ENCODE results near the gene LDLRAD4.

LDLRAD4 gene

DNA sequence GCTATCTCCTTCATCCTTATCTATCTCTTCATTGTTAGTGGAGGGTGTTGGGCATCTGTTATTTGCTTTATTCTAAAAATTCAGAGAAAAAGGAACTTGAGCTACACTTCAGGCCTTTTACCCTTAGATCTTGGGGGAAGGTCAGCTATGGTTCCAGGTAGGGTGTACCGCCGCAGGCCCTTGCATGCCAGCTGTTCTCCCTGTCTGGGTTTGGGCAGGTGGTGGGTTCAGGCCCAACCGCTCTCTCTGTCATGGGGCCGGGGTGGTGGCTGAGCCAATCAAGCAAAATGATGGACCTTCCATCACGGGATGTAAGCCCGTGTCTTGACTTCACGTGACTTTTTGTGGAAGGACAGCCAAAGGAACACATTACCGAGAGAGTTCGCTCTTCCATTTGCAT is 231.1 kb downstream of the LDLRAD4 start:
- DNase-seq (ENCODE audit: low read depth) = no peak

DNA sequence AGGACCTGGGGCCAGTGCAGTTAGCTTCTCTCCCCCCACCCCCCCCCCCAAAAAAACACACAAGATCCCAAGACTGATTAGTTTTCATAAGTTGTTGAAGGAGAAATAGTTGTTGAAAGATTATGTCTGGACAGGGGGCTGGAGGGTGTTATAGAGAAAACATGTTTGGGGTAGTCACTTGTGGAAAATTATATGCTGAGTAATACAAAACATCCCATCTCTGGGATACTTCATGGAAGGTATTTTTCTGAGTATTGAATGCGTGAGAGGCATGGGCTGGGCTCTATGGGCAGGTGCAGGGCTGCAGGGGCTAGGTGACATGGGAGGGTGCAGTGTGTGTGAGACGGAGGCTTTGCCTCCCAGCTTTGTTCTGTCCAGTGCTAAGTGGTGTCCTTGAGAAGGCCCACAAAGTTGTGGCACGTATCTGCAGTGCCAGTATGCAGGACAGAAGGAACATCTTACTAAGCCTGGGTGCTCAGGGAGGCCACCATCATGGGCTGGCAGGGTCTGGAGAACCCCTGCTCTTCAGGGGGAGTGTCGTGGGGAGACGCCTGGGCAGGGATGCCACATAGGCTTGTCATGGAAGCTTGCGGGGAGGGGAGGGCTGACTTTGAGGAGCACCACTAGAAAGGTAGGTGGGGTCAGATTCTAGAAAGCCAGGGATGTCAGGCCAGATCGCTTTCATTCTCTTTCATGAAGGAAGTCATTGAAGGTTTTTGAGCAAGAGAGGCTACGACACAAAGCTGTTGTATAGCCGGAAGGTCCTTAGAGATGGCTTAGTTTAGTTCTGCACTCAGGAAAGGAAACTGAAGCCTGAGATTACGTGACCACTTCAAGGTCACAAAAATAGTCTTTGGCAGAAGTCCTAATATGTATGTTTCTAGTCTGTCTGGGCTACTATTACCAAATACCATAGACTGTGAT is 232.0 kb downstream of the LDLRAD4 start:
- no peak for DNase-seq (ENCODE audit: low read depth)

DNA sequence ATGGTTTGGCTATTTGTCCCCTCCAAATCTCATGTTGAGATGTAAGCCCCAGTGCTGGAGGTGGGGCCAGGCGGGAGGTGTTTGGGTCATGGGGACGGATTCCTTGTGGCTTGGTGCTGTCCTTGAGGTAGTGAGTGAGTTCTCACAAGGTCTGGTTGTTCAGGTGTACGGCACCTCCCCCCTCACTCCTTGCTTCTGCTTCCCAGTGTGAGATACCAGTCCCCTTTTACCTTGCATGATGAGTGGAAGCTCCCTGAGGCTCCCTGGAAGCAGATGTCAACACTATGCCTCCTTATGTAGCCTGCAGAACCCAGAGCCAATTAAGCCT is 232.6 kb downstream of the LDLRAD4 start:
- no peak for DNase-seq (ENCODE audit: low read depth)

DNA sequence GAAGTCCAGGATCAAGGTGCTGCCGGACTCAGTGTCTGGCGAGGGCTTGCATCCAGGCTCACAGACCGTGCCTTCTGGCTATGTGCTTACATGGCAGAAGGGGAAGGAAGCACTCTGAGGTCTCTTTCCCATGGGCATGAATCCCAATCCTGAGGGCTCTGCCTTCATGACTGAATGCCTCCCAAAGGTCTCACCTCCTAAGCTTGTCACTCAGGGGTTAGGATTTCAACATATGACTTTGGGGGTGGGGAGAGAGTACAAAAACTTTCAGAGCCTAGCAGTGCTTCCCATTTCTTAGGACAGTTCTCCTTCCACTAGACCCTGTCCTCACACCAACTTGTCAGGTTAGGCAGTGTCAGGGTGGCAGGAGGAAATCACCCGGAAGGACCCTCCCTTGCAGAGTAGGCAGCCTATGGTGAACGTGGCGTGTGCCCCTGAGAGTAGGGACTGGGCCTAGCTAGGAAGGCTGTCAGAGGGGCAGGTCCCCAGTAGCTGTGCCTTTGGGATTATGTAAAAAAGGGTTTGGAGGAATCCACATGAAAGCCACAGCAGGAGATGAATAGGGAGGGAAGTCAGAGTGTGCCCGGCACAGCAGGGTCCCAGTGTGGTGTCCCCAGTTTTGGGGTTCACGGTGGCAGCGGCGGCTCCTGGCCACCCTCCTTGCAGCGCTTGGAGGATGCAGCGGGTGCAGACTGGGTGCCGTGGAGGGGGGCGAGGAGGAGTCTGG is 233.3 kb downstream of the LDLRAD4 start:
- no peak for DNase-seq (ENCODE audit: low read depth)

DNA sequence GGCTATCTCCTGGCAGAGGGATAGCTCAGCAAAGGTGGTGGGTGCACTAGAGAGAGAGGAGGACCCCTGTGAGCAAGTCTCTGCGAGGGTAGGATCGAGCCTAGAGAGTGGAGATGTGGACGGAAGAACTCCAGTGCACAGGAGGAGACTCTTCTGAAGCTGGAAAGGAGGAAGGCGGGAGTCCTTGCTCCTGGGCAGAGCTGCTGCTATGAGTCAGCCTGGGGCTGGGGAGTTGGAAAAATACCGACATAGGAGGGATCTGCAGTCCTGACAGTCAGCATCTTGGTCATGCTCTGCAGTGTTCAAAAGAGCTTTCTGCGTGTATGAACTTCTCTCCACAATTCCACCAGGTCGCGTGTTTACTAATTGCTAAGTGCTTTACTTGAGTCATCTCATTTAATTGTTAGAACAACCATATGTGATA is 233.8 kb downstream of the LDLRAD4 start:
- DNase-seq (ENCODE audit: low read depth) = peak; percentile 56

DNA sequence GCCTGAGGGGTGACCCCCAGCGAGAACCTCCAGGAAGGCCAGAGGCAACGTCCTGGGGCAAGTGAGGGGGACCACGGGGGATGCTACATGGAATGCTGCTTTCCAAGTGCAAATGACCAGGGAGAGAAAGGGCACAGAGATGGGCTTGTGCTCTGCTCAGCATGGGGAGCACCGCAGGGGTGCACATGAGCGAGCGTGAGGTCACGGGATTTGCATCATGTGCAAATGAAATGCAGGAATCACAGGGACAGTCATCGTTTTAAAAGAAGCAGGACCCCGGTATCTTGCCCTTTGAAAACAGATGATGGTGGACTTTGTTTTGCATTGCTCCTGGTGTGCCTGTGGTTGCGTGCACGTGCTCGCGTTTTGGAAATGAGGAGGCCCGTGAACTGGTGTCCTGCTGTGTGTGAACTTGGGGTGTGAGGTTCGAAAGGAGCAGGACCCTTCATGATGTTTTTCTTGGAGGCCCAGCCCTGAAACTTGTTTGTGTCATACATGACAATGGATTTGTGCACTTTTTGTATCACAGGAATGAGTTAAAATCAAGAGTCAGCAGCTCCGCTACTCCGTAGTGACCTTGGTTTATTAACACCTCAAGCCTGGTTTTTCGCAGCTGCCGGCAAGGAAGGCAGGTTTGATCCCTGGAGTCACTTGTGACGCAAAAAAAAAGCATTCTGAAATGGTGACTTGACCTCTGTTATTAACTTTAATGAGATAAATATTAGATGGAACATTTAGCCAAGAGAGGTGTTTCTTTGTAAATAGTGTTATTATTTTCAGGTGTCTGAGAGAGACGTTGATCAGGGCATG is 234.5 kb downstream of the LDLRAD4 start:
- no peak for DNase-seq (ENCODE audit: low read depth)

DNA sequence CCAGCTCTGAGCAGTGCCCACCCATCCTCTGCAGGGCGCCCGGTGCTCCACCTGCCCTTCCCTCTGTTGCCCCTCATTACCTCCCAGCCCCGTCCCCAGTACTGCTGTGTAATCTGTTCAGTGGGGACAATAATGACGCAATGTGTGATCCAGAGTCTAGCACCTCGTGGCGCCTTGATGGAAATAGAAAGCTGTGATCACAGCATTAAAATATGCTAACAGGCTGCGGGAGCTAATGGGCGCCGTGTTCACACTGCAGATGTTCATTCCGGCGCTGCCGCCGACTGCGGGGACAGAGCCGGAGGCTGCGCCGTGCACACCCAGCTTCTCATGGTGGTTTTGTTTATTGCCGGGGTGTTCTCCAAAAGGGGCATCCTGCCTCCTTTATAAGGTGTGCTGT is 235.2 kb downstream of the LDLRAD4 start:
- peak; percentile 9 for DNase-seq (ENCODE audit: low read depth)

DNA sequence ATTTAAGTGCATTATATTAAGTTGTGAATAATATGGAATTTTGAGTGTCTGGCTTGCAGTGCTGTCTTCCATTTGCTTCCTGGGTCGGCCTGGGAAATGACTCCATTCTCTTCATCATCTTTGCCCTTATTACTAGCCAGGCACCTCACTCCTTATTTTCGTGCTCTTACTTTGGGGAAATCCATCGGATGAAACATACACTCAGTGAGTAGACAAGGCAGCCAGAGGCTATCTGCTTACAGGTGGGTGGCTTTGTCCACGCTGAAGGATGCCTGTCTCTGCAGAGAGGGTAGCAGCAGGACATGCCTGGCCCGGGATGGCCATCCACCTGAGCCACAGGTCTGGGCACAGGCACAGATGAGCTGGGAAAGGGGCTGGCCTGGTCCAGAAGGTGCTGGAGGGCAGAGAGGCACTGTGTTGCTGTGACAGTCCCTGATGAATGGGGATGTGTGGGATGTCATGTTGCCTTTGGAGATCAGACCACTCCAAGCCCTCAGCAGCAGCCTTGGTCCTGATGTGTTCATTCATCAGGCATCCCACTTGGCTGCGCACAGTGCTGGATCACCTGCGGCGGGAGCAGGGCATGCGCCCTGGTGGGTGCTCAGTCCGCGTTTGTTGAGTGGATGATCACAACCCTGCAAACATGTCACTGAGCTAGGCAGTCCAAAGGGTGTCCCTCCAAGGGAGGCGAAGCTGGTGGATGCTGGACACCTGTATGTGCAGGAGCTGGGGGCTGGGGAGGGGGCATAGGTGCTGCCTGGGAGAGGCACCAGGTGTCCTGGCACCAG is 236.0 kb downstream of the LDLRAD4 start:
- DNase-seq (ENCODE audit: low read depth) = no peak

DNA sequence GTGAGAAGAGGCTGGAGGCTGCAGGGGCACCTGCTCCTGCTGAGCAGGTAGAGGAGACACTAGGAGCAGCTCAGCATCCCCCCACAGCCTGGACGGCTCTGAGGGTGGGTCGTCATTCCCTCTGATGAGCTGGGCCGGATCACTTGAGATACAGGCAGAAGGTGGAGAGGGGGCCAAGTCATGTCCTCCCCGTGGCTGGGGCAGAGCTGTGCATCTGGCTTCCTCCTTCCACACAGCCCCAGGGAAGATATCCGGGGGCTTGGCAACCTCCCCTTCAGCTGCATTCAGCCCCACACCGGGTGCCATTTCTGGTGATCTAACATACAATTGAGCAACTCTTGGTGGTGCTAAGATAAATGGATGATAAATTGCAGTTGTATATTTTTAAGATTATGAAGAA is 236.9 kb downstream of the LDLRAD4 start:
- DNase-seq (ENCODE audit: low read depth) = no peak

DNA sequence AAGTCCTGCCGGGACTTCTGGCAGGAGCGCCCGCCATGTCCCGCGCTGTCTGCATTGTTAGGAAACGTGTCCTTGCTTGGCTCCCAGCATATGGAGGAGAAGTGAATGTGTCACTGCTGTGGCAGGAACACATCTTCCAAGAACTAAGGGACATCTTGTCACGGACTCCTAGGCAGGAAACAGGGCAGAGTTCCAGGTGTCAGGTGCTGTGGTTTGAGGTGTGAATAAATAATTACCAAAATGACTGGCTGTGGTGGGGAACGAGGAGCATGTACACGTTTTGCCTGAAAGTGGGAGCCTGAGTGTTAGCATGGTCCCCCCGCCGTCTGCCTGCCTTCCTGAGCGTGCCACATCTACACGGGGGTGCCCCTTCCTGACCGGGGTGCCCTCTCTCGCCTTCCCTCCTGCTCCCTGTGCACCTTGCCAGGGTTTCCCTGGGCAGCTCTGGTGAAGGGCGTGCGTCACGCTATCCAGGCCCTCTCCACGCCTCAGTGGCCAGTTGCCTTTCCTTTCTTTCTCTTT is 237.5 kb downstream of the LDLRAD4 start:
- DNase-seq (ENCODE audit: low read depth) = no peak

DNA sequence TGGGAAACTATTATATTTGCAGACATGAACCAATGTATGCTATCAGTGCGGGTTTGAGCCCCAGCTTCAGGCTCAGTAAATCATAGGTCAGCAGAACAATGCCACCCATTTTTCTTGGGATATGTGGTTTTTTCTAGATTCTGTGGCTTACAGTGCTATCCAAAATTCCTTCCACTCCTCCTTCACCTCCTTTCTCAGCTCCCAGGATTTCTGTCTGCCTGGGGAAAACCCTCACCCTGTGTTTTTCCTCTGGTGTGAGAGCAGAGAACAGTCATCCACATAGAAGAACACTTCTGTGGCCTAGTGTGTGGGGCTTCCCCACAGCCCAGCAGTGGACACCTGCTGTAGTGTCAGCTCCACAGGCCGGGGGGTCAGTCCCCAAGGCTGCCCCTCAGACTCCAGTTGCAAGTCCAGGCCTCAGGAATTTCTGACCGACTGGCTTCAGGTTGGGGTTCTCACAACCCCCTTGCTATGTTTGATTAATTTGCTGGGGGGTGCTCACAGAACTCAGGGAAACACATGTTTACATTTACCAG is 238.2 kb downstream of the LDLRAD4 start:
- no peak for DNase-seq (ENCODE audit: low read depth)

DNA sequence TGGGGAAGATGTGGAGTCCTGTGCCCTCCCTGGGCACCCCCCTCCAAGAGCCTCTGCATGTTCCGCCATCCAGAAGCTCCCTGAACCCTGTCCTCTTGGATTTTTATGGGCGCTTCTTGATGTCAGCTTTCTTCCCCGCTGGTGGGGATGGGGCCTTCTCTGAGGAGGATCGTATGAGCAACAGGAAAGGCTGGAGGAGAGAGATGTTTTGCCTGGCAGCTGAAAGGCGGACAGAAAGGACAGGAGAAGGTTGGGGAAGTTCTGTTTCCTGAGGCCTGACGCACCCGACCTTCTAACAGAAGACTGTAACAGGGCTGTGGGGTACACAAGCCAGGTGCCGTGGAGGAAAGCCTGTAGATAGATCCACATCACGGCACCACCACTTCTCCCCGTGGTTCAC is 238.8 kb downstream of the LDLRAD4 start:
- DNase-seq (ENCODE audit: low read depth) = no peak

DNA sequence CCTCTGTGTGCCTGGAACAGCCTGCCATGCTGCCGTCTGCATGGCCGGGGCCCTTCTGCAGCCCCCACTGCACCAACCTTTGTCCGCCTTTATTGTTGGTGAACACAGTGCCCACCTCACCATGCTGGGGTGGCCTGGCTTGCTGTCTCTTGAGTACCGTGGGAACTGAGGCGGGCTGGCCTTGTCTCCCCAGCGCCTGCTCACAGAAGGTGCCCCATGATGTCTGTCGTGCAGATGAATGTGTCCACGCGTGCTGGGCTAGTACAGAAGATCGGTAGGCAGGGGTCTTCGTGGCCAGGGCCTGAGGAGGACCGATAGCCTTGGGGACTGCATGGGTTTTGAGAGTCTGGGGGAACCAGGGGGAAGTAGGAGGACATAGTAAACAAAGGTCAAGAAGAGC is 242.4 kb downstream of the LDLRAD4 start:
- DNase-seq (ENCODE audit: low read depth) = no peak

DNA sequence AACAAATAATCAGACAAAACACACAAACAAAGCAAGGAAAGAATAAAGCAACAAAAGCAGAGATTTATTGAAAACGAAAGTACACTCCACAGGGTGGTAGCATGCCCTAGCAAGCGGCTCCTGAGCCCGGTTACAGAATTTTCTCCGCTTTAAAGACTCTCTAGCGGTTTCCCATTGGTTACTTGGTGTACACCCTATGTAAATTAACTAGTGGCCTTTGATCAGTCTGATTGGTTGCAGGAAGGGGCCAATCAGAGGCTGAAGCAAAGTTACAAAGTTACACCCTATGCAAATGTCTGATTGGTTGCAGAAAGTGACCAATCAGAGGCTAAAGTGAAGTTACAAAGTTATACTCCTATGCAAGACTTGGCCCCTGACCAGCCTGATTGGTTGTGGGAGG is 242.9 kb downstream of the LDLRAD4 start:
- DNase-seq (ENCODE audit: low read depth) = no peak

DNA sequence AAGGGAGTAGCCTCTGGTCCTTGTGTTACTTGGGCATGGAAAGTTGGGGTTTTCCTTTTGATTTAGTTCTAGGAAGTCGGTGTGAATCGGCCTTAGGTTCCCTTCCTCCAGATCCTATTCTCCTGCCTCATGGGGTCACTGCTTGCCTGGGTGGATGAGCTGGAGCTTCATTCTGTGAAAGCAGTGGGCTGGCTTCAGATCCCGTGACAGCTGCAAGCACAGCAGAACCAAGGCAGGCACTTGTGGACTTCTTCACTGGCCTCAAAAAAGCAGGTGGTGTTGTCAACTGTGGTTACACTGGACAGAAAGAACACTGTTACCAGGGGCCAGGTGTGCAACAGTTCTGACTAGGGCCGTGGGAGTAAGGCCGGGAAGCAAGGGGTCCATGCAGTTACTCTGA is 243.4 kb downstream of the LDLRAD4 start:
- DNase-seq (ENCODE audit: low read depth) = no peak

DNA sequence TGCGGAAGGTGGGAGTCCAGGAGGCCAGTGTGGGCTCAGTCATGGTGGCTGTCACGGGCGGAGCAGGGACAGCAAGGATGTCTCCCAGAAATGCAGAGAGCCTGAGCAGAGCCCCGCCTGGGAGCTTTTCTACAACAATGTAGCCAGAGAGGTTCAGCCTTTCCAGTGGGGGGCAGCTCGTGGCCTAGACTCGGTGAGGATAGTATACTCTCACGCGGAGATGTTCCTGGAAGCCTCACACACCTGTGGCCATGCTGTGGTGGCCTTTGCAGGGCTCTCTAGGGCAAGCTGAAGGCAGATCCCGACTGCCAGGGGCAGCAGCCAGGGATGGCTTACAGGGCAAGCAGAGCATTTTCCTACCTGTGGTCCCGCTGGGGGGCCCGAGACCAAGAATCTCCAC is 244.1 kb downstream of the LDLRAD4 start:
- DNase-seq (ENCODE audit: low read depth) = no peak

DNA sequence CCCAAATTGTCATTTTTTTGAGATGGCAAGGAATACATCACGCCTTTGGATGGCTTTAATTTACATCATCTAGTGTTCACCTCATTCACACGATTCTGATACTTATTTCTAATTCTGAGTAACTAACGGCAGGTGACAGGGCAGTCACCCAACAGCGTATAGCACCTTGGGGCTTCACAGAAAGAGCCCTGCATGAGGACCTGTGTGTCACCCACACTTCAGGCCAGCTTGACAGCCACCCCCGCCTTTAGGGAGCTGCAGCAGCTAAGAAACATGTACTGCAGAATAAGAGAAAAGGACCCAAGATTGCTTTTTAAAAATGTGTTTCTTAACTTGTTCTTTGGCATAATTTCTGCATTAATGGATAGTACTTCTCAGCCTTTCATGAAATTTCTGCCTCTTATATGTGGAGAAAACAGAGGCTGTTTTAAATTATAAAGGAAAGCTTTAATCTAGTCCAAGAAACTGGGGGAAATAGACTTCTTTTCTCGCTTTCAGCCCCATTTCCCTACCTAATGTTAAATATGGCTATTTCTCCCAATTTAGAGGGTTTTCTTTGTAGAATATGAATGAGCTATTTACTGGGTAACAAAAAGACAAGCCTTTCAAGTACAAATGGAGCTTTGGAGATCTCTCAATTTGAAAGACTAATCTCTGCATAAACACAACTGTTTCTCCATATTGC is 245.1 kb downstream of the LDLRAD4 start:
- no peak for DNase-seq (ENCODE audit: low read depth)

DNA sequence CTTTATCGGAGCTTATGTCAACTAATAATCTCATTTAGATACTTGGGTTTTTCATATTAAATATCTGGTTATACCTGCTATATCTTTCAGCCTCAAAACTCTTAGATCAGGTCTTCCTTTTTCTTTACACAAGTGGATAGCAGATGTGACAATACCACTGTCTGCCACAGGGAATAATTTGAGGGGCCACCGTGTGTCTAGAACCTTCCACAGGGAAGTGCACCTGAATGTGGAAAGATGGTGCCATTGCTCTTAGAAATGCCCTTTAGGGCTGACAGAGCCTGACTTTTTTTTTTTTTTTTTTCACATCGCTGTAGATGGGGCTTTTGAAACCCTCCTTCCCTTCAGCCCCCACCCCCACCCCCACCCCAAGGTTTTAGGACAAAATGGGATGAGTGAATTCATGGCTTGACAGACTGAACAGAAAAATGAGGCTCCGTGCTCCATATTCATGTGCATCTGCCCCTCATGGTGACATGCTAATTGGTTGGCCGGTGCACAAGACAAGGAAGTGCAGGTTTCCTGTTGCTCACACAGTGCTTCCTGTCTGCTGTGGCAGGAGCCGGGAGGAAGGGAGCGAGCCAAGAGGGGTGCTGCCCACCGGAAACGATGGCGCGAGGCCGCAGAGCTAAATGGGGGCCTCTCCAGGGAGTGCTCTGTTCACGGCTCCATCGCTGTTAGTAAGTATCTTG is 246.0 kb downstream of the LDLRAD4 start:
- DNase-seq (ENCODE audit: low read depth) = no peak

DNA sequence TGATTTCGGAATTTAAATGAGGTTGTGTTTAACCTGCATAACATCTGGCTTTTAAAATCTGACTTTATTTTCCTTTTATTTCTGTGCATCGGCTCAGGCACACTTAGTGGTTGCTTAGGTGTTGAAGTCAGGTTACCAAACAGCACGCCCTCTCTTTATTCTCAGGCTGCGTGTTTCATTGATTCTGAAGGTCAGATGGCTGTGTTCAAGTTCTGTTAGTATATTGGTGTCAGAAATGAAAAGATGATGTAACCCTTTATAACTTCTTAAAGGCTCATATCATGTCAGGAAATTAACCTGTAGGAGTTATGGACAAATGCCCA is 246.5 kb downstream of the LDLRAD4 start:
- DNase-seq (ENCODE audit: low read depth) = no peak

DNA sequence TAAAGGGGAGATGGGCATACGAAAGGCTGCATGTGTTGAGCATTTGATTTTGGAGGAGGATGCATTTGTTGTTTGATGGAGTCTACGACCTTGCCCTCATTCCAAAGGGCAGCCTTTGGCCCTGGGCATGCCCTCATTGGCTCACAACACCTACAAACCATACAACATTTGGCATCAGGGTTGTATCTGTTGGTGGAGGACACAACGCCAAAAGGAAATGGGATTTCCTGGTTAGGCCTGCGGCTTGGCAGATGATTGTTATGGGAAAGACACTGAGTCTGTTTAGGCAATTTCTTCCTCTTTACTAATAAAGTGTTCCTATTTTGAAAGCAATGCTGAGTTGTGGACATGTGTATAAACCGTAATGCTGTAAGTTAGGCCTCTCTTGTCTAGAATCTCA is 246.9 kb downstream of the LDLRAD4 start:
- DNase-seq (ENCODE audit: low read depth) = no peak
